ENCODE measurements around the gene CCDC83. TPM values are rescaled to one million over a fixed set of nuclear protein-coding genes. Genes with fewer than 3 reads are reported as not detected.

Gene CCDC83
- total and polyA plus RNA-seq, 2 donors (not counting 3 experiments of a cell fraction or from before 2014, with no cell fraction given), result not detected

DNA sequence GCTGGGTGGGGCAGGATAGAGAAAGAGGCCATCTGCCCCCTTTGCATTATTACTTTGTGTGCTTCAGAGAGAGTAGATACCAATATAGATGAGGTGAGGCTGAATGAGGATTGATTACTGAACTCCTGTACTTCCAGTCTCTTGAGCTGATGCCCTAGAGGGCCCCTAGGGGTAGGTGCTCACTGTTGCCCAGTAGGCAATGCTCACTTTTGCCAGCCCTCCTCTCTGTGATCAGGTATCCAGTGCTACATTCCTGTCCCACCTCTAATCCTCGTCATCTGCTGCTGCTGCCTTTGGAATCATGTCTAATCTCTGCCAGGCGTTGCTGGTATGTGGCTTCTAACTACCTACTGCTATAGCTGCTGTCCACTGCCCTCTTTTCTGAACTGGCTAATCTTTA, 57.2 kb downstream of the CCDC83 start:
- CTCF ChIA-PET, result no interaction called here
- BruUV-seq (replicated peaks), result no TSS peak

More for the DNA sequence above, 57.2 kb downstream of the CCDC83 start:
- no peak for TF ChIP-seq EZH2 (IDR thresholded peaks at IDR 0.05; ENCODE audit: borderline replicate concordance, low read depth, low read length, severe bottlenecking)
- TF ChIP-seq FOS (IDR thresholded peaks at IDR 0.05; ENCODE audit: borderline replicate concordance, insufficient read depth, low read length), result no peak
- TF ChIP-seq, protein P1, sequence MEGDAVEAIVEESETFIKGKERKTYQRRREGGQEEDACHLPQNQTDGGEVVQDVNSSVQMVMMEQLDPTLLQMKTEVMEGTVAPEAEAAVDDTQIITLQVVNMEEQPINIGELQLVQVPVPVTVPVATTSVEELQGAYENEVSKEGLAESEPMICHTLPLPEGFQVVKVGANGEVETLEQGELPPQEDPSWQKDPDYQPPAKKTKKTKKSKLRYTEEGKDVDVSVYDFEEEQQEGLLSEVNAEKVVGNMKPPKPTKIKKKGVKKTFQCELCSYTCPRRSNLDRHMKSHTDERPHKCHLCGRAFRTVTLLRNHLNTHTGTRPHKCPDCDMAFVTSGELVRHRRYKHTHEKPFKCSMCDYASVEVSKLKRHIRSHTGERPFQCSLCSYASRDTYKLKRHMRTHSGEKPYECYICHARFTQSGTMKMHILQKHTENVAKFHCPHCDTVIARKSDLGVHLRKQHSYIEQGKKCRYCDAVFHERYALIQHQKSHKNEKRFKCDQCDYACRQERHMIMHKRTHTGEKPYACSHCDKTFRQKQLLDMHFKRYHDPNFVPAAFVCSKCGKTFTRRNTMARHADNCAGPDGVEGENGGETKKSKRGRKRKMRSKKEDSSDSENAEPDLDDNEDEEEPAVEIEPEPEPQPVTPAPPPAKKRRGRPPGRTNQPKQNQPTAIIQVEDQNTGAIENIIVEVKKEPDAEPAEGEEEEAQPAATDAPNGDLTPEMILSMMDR (IDR thresholded peaks at IDR 0.05; ENCODE audit: extremely low read depth in 1 of 2, insufficient read depth in 1 of 2, low read depth in 1 of 2, low read length in 2 of 2), result no peak
- TF ChIP-seq, protein P2, sequence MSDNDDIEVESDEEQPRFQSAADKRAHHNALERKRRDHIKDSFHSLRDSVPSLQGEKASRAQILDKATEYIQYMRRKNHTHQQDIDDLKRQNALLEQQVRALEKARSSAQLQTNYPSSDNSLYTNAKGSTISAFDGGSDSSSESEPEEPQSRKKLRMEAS (IDR thresholded peaks at IDR 0.05; ENCODE audit: insufficient read depth, insufficient read length), result no peak
- TF ChIP-seq GATA2 (IDR thresholded peaks at IDR 0.05; ENCODE audit: insufficient read depth, insufficient read length, low read depth, low read length), result no peak
- no peak for TF ChIP-seq POLR2A (IDR thresholded peaks at IDR 0.05; ENCODE audit: low read depth, low read length)
- no peak for TF ChIP-seq MYC (IDR thresholded peaks at IDR 0.05; ENCODE audit: low read depth, low read length)
- no peak for TF ChIP-seq JUN (IDR thresholded peaks at IDR 0.05; ENCODE audit: borderline replicate concordance, insufficient read depth, insufficient read length, low read depth)
- TF ChIP-seq POLR2AphosphoS5 (IDR thresholded peaks at IDR 0.05; ENCODE audit: insufficient read depth, low read depth, low read length), result no peak
- POLR2A ChIA-PET, result no interaction called here
- no peak overlapping the region for H3K27ac ChIP-seq (ENCODE audit: insufficient read depth, low read depth, low read length)
- peaks cover 14 to 16% of the 10 kb centered on the region in 2 experiments for H3K27me3 ChIP-seq (ENCODE audit: control insufficient read depth in 2 of 2, insufficient read depth in 2 of 2, low read length in 2 of 2)
- H3K79me2 ChIP-seq (ENCODE audit: control insufficient read depth, insufficient read depth, low read length), result no peaks in the 10 kb centered on the region
- H3K36me3 ChIP-seq (ENCODE audit: control insufficient read depth in 2 of 2, extremely low read depth in 1 of 2, insufficient read depth in 2 of 2, low read length in 2 of 2), result no peaks in the 10 kb centered on the region
- no peaks in the 10 kb centered on the region for H3K9me1 ChIP-seq (replicated peaks; ENCODE audit: control insufficient read depth, extremely low read depth, insufficient read depth, low read length)
- intact Hi-C loops (cut with micrococcal nuclease) (no loop called here), dilution Hi-C loops (cut with MboI; ENCODE audit: extremely low pct_ligation_motif_present, low sequenced_read_pairs) (no loop called here)
- FAIRE-seq (no peak), DNase-seq (ENCODE audit: low read depth, low spot score) (no peak)
- H4K20me1 ChIP-seq (replicated peaks; ENCODE audit: control insufficient read depth, extremely low read depth, insufficient read depth, low read length), result no peaks in the 10 kb centered on the region
- no peak overlapping the region for H2AFZ ChIP-seq (ENCODE audit: low read depth, low read length)
- H3K4me3 ChIP-seq (replicated peaks in 1 of 3; ENCODE audit: insufficient read depth in 1 of 3, low read depth in 1 of 3, low read length in 3 of 3), result no peak overlapping the region
- H3K9ac ChIP-seq (replicated peaks; ENCODE audit: extremely low read depth, insufficient read depth, low read length), result no peak overlapping the region
- no peak overlapping the region for H3K4me2 ChIP-seq (ENCODE audit: insufficient read depth, low read length)
- H3K4me1 ChIP-seq (ENCODE audit: control insufficient read depth, extremely low read depth, insufficient read depth, low read length), result no peaks in the 10 kb centered on the region
- no peaks in the 10 kb centered on the region for H3K9me3 ChIP-seq (replicated peaks; ENCODE audit: control insufficient read depth, insufficient read depth, low read length)

Data from endothelial cell of umbilical vein (primary cell).